HCT116 (cell line): Measurements from ENCODE around the gene TRIL. TPM values are rescaled to one million over a fixed set of nuclear protein-coding genes. Genes with fewer than 3 reads are reported as not detected.

Experiments
- ATAC-seq: fragments of 200-7000 bp; cut with Tn5 transposase; 2 replicates; pipeline ENCODE4 v1.9.1; 2020; ENCODE audit warnings: mild to moderate bottlenecking, moderate library complexity
- BruUV-seq: library from RNA; stranded (reverse); fragments of 400-500 nt; replicated peaks from 2 replicates; lab custom pipeline; 2021; lab: Mats Ljungman, UMichigan
- CTCF ChIA-PET: fragments of 300-600 bp; sonication (Branson Sonifier 250); formaldehyde crosslinking; loops from one replicate; lab custom pipeline; 2021; ENCODE audit warnings: antibody characterized with exemption; lab: Charles Lee
- POLR2A ChIA-PET: fragments of 300-600, 350-600 bp; sonication (Branson Sonifier 250); formaldehyde crosslinking; loops from one replicate; lab custom pipeline; 2021; ENCODE audit warnings: antibody characterized with exemption; lab: Charles Lee
- RAD21 ChIA-PET, 2 experiments: fragments of 300-600 bp; sonication (Branson Sonifier 250); formaldehyde crosslinking; loops; one replicate each; lab custom pipeline; 2023; ENCODE audit warnings: low total read pairs in 2 of 2; ENCODE audit not compliant: uncharacterized antibody in 2 of 2, unreplicated experiment in 2 of 2, low non-redundant PET in 1 of 2; lab: Charles Lee
- DNase-seq: peaks from one replicate; pipeline ENCODE4 v3.0.0-alpha.2; 2010; ENCODE audit warnings: low read depth, low spot score
- H2AFZ ChIP-seq: fragments of 200-600 bp; shearing (Covaris generic), sonication (generic); 2 replicates; pipeline ENCODE4 v1.6.1; 2017; ENCODE audit warnings: low read depth, mixed run types, mixed read lengths, antibody characterized with exemption, low read length; ENCODE audit not compliant: poor library complexity, severe bottlenecking
- H3K27ac ChIP-seq: 2 replicates; pipeline ENCODE4 v1.5.1; 2012; ENCODE audit warnings: low read depth, low read length
- H3K27me3 ChIP-seq: fragments of 200-600 bp; sonication (generic); 2 replicates; pipeline ENCODE4 v1.6.1; 2016; ENCODE audit warnings: mixed run types, low read length, mixed read lengths; ENCODE audit not compliant: insufficient read depth
- H3K36me3 ChIP-seq, 2 experiments: fragments of 200-500 bp in 1 of 2; fragments of 200-600 bp in 1 of 2; sonication (Bioruptor generic) in 1 of 2; sonication (generic) in 1 of 2; 2 replicates each; pipeline versions ENCODE4 v1.5.1 to v1.6.1; 2014 to 2016; ENCODE audit warnings: low read length in 2 of 2, inconsistent platforms in 1 of 2, mixed read lengths in 1 of 2, mixed run types in 1 of 2; ENCODE audit not compliant: insufficient read depth in 2 of 2, control insufficient read depth in 1 of 2
- H3K4me1 ChIP-seq, 2 experiments: fragments of 200-600 bp in 1 of 2; sonication (generic) in 1 of 2; 2 replicates each; pipeline versions ENCODE4 v1.5.1 to v1.6.1; 2012 to 2017; ENCODE audit warnings: low read length in 2 of 2, inconsistent platforms in 1 of 2, mild to moderate bottlenecking in 1 of 2, mixed read lengths in 1 of 2, mixed run types in 1 of 2, moderate library complexity in 1 of 2; ENCODE audit not compliant: insufficient read depth in 2 of 2, control insufficient read depth in 1 of 2
- H3K4me2 ChIP-seq: fragments of 200-600 bp; sonication (generic); 2 replicates; pipeline ENCODE4 v1.6.1; 2017; ENCODE audit warnings: mixed run types, low read length, mixed read lengths
- H3K4me3 ChIP-seq, 2 experiments: fragments of 200-600 bp in 1 of 2; sonication (generic) in 1 of 2; replicated peaks in 1 of 2; 2 replicates each; pipeline ENCODE4 v1.5.1; 2011 to 2016; ENCODE audit warnings: low read length in 2 of 2, control low read depth in 1 of 2, low read depth in 1 of 2, mild to moderate bottlenecking in 1 of 2, mixed read lengths in 1 of 2, mixed run types in 1 of 2
- H3K79me2 ChIP-seq: fragments of 200-600 bp; sonication (generic); 2 replicates; pipeline ENCODE4 v1.6.1; 2017; ENCODE audit warnings: mild to moderate bottlenecking, mixed run types, low read length, moderate library complexity, mixed read lengths; ENCODE audit not compliant: insufficient read depth
- H3K9ac ChIP-seq: fragments of 200-600 bp; sonication (generic); 2 replicates; pipeline ENCODE4 v1.6.1; 2016; ENCODE audit warnings: low read length, mixed read lengths
- H3K9me2 ChIP-seq: fragments of 200-600 bp; sonication (generic), shearing (Covaris generic); 2 replicates; pipeline ENCODE4 v1.6.1; 2017; ENCODE audit warnings: mixed run types, mild to moderate bottlenecking, moderate library complexity; ENCODE audit not compliant: insufficient read depth
- H3K9me3 ChIP-seq, 2 experiments: fragments of 200-500 bp in 1 of 2; fragments of 200-600 bp in 1 of 2; sonication (Bioruptor generic) in 1 of 2; sonication (generic) in 1 of 2; 2 replicates each; pipeline ENCODE4 v1.6.1; 2014 to 2017; ENCODE audit warnings: low read length in 2 of 2, mixed read lengths in 2 of 2, inconsistent platforms in 1 of 2, low read depth in 1 of 2, mild to moderate bottlenecking in 1 of 2, mixed run types in 1 of 2, moderate library complexity in 1 of 2; ENCODE audit not compliant: control insufficient read depth in 1 of 2, insufficient read depth in 1 of 2
- H4K20me1 ChIP-seq: fragments of 200-600 bp; sonication (generic), shearing (Covaris generic); 2 replicates; pipeline ENCODE4 v1.6.1; 2017; ENCODE audit warnings: mixed run types, mild to moderate bottlenecking, moderate library complexity; ENCODE audit not compliant: insufficient read depth
- CBX3 ChIP-seq: IDR thresholded peaks from 2 replicates; pipeline ENCODE4 v1.6.1; 2012; ENCODE audit warnings: low read depth
- CEBPB ChIP-seq: IDR thresholded peaks from 2 replicates; pipeline ENCODE4 v1.6.1; 2012; ENCODE audit warnings: low read depth
- CTCF ChIP-seq, 3 experiments: fragments of 200-600 bp in 1 of 3; sonication (generic) in 1 of 3; IDR thresholded peaks in 2 of 3; conservative IDR thresholded peaks in 1 of 3; 2 replicates each; pipeline ENCODE4 v1.5.1; 2012 to 2017; ENCODE audit warnings: low read depth in 2 of 3, low read length in 2 of 3, antibody characterized with exemption in 1 of 3, borderline replicate concordance in 1 of 3, control low read depth in 1 of 3, mild to moderate bottlenecking in 1 of 3, mixed read lengths in 1 of 3, mixed run types in 1 of 3, moderate library complexity in 1 of 3; ENCODE audit not compliant: insufficient read depth in 1 of 3
- EGR1 ChIP-seq: IDR thresholded peaks from 2 replicates; pipeline ENCODE4 v1.6.1; 2012; ENCODE audit warnings: low read depth
- ELF1 ChIP-seq: IDR thresholded peaks from 2 replicates; pipeline ENCODE4 v1.6.1; 2012; ENCODE audit warnings: low read depth, borderline replicate concordance
- EZH2 ChIP-seq: fragments of 200-600 bp; sonication (generic); IDR thresholded peaks from 2 replicates; pipeline ENCODE4 v1.6.1; 2017; ENCODE audit warnings: antibody characterized with exemption, mixed run types
- EZH2phosphoT487 ChIP-seq: fragments of 200-600 bp; IDR thresholded peaks from 2 replicates; pipeline ENCODE4 v1.6.1; 2018; ENCODE audit warnings: antibody characterized with exemption, borderline replicate concordance
- FOSL1 ChIP-seq: IDR thresholded peaks from 2 replicates; pipeline ENCODE4 v1.6.1; 2012; ENCODE audit warnings: low read depth
- MAX ChIP-seq: IDR thresholded peaks from 2 replicates; pipeline ENCODE4 v1.6.1; 2012
- POLR2A ChIP-seq: IDR thresholded peaks from 2 replicates; pipeline ENCODE4 v1.7.0; 2011; ENCODE audit warnings: borderline replicate concordance; ENCODE audit not compliant: insufficient read depth, insufficient read length; ENCODE audit errors: extremely low read depth
- POLR2AphosphoS5 ChIP-seq: IDR thresholded peaks from 2 replicates; pipeline ENCODE4 v1.6.1; 2011; ENCODE audit warnings: mild to moderate bottlenecking, low read depth, low read length, moderate library complexity
- RAD21 ChIP-seq: IDR thresholded peaks from 2 replicates; pipeline ENCODE4 v1.6.1; 2012; ENCODE audit warnings: low read depth, mild to moderate bottlenecking
- REST ChIP-seq: IDR thresholded peaks from 2 replicates; pipeline ENCODE4 v1.6.1; 2012; ENCODE audit warnings: low read depth
- SIN3A ChIP-seq: IDR thresholded peaks from 2 replicates; pipeline ENCODE4 v1.6.1; 2012; ENCODE audit warnings: low read depth
- SP1 ChIP-seq: IDR thresholded peaks from 2 replicates; pipeline ENCODE4 v1.6.1; 2012; ENCODE audit warnings: low read depth
- SRF ChIP-seq: IDR thresholded peaks from 2 replicates; pipeline ENCODE4 v1.6.1; 2012; ENCODE audit warnings: low read depth
- TCF7L2 ChIP-seq: IDR thresholded peaks from 2 replicates; pipeline ENCODE4 v1.7.0; 2011; ENCODE audit warnings: borderline replicate concordance, inconsistent platforms; ENCODE audit not compliant: insufficient read depth, insufficient read length; ENCODE audit errors: extremely low read depth
- YY1 ChIP-seq: IDR thresholded peaks from 2 replicates; pipeline ENCODE4 v1.6.1; 2011; ENCODE audit warnings: low read length, low read depth, moderate library complexity, mild to moderate bottlenecking; ENCODE audit not compliant: insufficient replicate concordance; ENCODE audit errors: extremely low read depth
- ZFX ChIP-seq: fragments of 450-650 bp; IDR thresholded peaks from 2 replicates; pipeline ENCODE4 v1.6.1; 2017
- ZNF274 ChIP-seq: fragments of 200-500 bp; sonication (Bioruptor generic); IDR thresholded peaks from 2 replicates; pipeline ENCODE4 v1.6.1; 2014; ENCODE audit warnings: mild to moderate bottlenecking, low read depth, low read length, inconsistent platforms
- intact Hi-C: fragments of 100-400 bp; cut with micrococcal nuclease; formaldehyde crosslinking; loops from 2 replicates; pipeline ENCODE4 v1.10.0; 2022
- total RNA-seq: library from RNA; stranded (reverse); gene quantifications from one replicate; pipeline ENCODE4 v1.2.1, GENCODE V29; 2021; ENCODE audit not compliant: unreplicated experiment

TRIL gene
- total RNA-seq, 1 experiment from 2014 or later: not detected

- BruUV-seq: no TSS peak
- no peak overlapping the region for H3K9ac ChIP-seq
- H3K4me3 ChIP-seq: no peak overlapping the region
- DNase-seq (no peak), ATAC-seq (no peak)
- H2AFZ ChIP-seq: no peak overlapping the region
- no peak overlapping the region for H3K27ac ChIP-seq
- H3K4me2 ChIP-seq: no peak overlapping the region
- no peaks in the 10 kb centered on the region for H3K9me3 ChIP-seq
- no peaks in the 10 kb centered on the region for H3K36me3 ChIP-seq
- H3K27me3 ChIP-seq: no peaks in the 10 kb centered on the region
- POLR2A ChIA-PET: no interaction called here
- CTCF ChIA-PET: no interaction called here
- intact Hi-C loops: no loop called here
- RAD21 ChIA-PET: no interaction called here
- TF ChIP-seq ELF1 (no peak), SP1 (no peak), EGR1 (no peak), EZH2phosphoT487 (no peak), SIN3A (no peak), YY1 (no peak), CEBPB (no peak), ZNF274 (no peak), POLR2AphosphoS5 (no peak), RAD21 (no peak), REST (no peak), ZFX (no peak), SRF (no peak), FOSL1 (no peak), CBX3 (no peak), CTCF (IDR thresholded peaks at IDR 0.05 in 2 of 3, conservative IDR thresholded peaks at IDR 0.05 in 1 of 3; ENCODE audit: borderline replicate concordance in 1 of 3, insufficient read depth in 1 of 3, low read depth in 2 of 3, low read length in 2 of 3) (no peak), EZH2 (no peak), POLR2A (no peak), MAX (no peak), TCF7L2 (no peak)
- TF ChIP-seq, all 23 proteins: peak for 0
- H3K79me2 ChIP-seq: no peaks in the 10 kb centered on the region
- no peaks in the 10 kb centered on the region for H3K4me1 ChIP-seq
- no peaks in the 10 kb centered on the region for H4K20me1 ChIP-seq
- H3K9me2 ChIP-seq: no peaks in the 10 kb centered on the region
Measured at GRCh38 chr7:29005406-29005805, 47.3 kb upstream of the TRIL start.
